ENCODE results near the gene C4orf36. TPM values are rescaled to one million over a fixed set of nuclear protein-coding genes. Genes with fewer than 3 reads are reported as not detected.
"Not testable (repeated sequence)": the region's sequence is repeated elsewhere in the genome, so short reads cannot be mapped to it uniquely, and the experiment has no call there.

Gene C4orf36
- total RNA-seq, 1 donor from 2014 or later, result 2.4 TPM

DNA sequence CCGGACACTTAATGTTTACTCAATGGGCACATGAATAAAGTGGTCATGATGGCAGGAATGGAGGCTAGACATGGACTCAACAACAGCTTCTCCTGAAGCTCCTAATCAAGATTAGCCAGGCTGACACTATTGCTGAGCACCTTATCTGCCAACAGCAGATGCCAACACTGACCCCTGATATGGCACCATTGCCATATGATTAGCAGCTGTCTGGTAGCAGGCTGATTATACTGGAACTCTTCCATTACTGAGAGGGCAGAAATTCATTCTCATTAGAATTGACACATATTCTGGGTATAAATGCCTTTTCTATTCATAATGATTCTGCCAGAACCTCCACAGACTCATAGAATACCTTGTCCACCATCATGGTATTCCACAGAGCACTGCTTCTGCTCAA, 24.2 kb upstream of the C4orf36 start:
- ATAC-seq, result no peak

DNA sequence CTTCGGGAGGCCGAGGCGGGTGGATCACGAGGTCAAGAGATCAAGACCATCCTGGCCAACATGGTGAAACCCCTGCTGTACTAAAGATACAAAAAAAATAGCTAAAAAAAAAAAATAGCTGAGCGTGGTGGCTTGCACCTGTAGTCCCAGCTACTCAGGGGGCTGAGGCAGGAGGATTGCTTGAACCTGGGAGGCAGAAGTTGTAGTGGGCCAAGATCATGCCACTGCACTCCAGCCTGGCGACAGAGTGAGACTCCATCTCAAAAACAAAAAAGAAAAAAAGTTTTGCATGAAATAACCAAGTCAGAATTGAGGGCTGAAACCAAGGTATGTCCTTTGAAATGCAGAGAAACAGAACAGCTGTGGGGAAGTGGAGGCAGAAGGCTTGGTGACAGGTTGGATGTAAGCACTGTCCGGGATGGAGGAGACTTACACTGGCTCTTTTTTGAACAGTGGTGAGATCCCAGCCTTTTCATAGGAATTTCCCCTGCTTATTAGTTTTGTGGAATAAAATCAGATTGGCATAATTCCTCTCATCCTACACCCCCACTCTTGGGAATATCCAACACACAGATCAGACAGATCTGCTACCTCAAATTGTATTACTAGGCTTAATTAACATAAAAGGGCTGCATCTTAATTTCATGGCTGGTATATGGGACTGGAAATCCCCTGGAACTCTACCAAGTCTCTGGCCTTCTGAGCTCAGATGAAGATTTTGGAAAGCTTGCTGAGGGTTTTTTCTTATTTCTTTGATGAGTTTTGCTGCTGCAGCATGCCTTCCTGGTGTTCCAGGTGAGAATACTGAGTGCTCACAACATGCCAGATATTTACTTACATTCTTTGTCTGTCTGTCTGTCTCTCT, 18.8 kb upstream of the C4orf36 start:
- ATAC-seq, result no peak

DNA sequence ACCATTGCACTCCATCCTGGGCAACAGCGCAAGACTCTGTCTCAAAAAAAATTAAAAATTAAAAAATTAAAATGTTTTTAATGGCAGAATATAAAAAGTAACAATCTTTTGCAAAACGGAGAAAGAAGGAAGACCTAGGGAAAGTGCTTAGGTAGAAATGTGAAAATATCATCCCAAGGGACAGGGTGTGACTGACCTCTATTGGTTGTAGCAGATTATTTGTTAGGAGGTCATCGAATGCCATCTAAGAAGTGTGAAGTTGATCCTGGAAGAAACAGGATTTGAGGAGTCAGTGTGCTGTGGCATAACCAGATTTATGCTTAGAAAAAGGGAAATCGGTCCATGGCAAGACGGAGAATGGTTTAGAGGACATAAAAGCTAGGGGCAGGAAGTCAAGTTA, 18.1 kb upstream of the C4orf36 start:
- ATAC-seq, result no peak

DNA sequence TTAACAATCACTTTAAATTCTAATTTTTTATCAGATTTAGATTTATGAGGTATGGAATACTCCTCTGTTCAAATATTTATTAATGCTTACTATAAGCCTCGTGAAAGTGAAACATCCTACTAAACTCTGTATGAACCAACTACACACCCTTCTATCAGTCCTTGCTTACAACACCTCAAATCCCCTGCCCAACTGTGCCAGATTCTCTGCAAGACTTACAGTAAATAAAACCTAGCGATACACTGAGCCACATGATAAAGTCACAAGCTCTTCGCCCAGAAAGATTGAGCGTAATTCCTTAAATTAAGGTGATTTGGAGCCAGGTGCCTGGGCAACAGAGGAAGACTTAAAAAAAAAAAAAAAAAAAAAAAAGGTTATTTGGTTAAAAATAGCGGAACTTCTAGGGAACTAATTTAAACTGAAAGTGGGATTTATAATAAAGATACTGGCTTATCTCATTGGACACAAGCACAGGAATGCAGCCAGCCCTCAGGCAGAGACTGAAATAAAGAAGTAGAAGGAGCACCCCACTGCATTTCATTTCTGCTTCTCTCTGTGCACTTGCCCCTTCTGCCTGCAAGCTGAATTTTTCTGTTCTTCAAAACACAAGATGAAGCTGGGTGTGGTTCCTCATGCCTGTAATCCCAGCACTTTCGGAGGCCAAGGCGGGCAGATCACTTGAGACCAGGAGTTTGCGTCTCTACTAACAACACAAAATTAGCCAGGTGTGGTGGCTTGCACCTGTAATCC, 17.5 kb upstream of the C4orf36 start:
- no peak for ATAC-seq

DNA sequence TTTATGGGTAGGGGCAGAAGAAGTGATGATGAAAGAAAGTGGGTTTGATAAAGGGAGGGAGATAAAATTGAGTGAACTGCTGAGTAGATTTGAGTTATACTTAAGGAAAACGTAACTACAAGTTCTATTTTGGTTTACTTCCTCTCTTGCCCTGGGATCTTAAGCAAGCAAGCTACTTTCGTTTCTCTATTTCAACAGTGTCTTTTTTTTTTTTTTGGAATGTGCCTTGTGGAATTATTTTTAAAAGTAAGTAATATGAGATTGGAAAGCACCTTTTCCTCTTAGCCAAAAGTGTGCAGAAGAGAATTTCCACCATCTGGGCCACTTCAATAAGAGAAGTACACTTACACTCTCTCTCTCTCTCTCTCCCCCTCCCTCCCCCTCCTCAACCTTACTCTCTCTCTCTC, 16.0 kb upstream of the C4orf36 start:
- no peak for ATAC-seq

DNA sequence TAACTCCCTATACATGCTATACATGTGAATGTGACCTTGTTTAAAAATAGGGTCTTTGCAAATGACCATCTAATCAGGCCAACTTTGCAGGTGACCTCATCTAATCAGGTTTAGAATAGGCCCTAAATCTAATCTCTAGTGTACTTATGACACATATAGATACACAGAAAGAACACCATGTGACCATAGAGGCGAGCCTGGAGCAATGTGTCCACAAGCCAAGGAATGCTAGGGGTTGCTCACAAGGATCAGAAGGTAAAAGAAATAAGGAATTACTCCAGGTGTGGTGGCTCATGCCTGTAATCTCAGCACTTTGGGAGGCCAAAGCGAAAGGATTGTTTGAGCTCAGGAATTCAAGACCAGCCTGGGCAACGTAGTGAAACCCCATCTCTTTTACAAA, 9.6 kb upstream of the C4orf36 start:
- ATAC-seq, result no peak

DNA sequence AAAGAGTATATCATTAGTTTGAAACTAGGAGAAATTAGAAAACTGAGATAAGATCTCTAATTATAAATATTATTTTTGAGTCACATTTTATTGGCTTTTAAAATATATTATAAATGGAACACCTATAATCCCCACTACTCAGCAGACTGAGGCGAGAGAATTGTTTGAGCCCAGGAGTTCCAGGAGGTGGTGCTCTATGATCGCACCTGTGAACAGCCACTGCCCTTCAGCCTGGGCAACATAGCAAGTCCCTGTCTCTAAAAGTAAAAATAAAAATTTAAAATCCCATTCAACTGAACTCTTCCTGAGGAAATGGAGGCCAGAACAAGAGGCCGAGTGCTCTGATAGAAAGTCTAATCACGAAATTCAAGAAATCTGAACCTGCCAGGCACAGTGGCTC, 6.3 kb upstream of the C4orf36 start:
- no peak for ATAC-seq

DNA sequence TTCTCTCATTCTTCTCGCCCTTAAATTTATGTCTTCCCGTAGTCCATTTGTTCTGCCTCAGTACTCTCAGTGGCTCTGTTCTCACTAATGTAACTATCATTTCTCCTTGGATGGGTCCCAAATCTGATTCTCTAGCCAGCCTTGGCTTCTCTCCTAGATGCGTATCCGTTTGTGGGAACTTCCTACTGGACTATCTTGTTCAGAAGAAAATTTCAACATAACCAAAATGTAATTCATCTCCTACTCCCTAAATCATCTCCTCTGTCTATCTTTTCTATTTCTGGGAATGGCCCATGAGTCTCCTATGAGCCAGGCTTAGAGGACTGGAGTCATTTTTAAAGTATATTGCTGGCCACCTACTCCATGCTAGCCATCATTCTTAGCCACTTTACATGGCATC, 4.4 kb upstream of the C4orf36 start:
- no peak for ATAC-seq

DNA sequence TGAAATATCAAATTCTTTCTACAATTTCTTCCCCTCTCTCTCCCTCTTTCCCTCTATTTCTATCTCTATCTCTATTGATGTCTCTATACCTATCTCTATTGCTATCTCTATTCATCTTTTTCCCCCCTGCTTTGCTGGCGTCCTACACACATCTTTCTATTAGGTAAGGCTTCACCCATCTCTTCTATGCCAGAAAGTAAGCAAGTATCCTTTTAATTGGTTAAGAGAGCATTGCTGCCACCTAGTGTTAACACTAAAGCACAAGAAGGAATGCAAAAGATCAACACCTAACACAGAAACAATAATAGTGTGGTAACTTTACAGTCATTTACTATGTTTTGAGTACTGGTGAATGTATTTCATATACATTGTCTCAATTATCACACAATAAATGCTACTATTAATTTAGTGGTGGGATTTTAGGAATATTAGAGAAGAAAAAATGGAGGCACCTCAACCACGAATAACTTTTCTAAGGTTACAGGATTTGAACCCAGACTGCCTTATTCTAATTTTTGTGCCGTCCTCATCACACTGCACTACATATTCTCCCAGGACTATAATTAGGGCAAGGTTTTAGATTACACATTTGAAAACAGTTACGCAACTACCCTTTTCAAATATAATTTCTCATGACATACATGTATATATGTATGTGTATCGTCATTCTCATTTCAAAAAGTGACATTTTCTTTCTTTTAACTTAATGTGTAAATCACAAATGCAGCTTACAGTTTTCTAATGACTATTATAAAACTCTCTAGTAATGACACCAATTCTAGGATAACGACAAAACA, 3.7 kb upstream of the C4orf36 start:
- ATAC-seq, result peak; percentile 23

DNA sequence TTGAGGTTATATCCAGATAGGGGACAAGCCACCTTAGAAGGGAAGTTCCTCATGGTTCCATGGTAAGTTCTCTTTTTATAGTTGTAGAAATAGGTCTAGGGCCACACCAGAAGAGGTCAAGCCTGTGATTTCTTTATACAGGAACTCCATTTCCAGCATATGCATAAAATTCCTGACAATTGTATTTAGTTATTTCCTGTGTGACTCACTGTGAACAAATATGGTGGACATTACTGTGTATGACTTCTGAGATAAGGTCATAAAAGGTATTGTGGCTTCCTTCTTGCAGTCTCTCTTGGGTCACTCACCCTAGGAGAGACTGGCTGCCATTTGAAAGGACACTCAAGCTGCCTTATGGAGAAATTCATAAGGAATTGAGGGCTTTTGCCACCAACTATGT, 2.2 kb upstream of the C4orf36 start:
- ATAC-seq, result no peak

DNA sequence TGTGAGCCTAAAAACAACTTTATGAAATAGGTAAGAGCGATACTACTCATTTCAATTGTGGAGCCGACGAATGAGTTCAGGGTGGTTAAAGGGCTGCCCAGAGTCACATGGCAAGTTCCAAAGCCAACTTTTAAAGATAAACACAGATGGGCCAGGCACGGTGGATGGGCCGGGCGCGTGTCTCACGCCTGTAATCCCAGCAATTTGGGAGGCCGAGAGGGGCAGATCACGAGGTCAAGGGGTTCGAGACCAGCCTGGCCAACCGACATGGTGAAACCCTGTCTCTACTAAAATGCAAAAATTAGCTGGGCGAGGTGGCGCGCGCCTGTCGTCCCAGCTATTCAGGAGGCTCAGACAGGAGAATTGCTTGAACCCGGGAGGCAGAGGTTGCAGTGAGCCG, 914 bp upstream of the C4orf36 start:
- no peak for ATAC-seq

DNA sequence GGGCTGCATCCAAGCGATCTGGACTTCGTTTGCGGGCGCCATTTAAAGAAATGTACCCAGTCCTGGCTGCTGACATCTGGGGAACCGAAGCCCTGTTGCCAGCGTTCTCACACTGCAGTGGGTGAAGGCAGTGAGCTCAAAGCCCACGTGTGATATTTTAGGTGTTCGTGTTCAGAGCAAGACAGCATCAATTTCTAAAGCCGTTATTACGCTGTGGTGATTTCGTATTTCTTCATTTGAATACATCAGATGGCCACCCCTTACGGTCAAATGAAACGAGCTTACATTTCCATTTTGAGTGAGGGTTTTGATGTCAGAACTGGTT, 376 bp upstream of the C4orf36 start:
- no peak for ATAC-seq

DNA sequence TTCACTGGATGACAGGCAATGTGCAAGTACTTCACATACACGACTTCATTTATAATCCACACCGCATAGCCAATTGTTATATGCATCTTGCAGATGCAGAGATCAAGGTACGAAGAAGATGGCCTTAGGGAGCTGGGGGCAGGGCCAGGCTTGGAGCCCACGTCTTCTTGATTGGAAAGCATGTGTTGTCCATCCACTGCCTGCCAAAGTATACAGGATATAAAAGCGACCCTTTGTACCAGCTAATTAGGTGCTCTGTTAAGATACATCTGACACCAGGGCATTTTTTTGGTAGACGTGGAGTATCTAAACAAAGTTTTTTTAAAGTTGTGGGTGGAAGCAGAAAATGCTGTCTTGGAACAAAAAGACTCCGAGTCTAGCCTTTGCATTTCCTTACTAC, 1.4 kb downstream of the C4orf36 start:
- ATAC-seq, result peak; percentile 4

DNA sequence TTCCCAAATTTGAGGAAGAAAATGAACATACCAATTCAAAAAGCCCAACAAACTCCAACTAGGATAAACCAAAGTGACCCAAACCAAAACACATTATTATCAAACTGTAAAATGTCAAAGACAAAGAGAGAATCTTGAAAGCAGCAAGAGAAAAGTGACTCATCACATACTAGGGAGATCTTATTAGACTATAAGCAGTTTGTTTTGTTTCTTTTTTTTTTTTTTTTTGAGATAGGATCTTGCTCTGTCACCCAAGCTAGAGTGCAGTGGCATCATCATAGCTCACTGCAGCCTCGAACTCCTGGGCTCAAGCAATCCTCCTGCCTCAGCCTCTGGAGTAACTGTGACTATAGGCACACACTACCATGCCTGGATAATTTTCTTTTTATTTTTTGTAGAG, 12.6 kb downstream of the C4orf36 start:
- no peak for ATAC-seq

DNA sequence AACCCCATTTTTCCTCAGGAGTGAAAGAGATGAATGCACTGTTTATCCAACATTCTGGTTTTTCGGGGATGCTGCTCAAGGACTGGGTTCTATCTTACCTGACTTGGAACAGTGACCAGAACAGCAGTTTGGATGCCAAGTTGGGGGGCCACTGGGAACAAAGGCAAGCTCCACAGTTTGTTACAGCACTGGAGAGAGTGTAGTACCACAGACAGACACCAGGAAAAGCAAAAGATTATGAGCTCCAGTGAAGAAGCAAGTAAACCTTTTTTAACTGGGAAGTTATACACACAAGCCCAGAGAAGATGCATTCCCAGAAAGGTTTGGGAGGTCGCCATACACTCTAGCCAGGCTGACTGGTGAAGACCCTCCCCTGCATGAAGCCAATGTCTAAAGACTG, 13.6 kb downstream of the C4orf36 start:
- ATAC-seq, result no peak

DNA sequence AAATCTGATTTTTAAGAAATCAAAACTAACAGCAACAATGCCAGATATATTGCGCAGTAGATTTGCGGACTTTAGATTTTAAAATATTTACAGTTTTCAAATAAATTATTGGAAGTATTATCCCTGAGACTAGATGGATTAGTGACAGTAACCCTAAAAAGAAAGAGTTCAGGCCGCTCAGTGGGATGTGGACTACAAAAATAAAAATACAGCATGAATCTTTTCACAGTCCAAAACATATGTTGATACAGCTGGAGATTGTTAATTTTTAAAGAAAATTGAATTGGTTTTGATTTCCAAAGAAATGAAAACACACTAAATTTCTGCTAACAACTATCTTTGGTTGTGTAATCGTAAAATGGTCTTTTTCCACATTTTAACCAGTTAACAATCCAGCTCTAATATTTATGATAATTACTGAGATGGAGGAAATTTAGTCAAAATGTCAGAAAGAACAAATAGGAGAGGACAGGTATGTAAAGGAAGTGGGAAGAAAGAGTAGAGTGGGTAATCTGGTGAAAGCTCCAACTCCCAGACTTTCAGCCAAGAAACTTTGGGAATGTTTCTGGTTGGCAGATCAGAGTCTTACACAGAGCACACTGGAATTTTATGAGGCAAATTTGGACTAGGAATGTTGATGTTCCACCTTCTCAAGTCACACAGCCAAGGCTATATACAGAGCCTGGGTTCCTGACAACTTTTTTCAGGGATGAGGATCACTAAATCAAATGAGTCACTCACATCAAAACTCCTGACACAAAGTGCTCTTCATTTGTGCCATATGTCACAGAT, 15.1 kb downstream of the C4orf36 start:
- ATAC-seq, result no peak

DNA sequence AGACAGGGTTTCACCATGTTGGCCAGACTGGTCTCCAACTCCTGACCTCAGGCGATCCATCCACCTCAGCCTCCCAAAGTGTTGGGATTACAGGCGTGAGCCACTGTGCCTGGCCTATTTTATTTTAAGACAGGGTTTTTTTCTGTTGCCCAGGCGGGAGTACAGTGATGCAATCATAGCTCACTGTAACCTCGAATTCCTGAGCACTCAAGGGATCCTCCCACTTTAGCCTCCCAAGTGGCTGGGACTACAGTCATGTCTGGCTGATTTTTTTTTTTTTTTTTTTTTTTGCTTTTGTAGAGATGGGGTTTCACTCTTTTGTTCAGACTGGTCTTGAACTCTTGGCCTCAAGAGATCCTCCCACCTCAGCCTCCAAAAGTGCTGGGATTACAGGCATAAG, 16.8 kb downstream of the C4orf36 start:
- ATAC-seq, result not testable (repeated sequence)

DNA sequence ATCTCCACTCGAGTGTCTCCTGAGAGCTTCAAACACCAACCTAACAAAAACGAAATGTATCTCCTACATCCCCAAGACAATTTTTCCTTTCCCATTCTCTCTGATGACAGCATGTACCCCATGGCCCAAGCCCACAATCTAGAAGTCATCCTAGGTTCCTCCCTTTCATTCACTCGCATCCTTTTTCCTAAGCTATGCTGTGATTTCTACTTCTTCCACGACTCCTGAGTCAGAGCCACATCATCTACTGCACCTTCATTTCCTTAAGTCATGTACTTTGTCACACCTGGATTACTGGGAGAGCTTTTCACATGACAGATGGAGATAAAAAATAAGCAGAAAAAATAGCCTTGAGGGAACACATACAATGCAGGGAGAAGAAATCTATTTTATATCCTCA, 20.1 kb downstream of the C4orf36 start:
- peak; percentile 80 for ATAC-seq

DNA sequence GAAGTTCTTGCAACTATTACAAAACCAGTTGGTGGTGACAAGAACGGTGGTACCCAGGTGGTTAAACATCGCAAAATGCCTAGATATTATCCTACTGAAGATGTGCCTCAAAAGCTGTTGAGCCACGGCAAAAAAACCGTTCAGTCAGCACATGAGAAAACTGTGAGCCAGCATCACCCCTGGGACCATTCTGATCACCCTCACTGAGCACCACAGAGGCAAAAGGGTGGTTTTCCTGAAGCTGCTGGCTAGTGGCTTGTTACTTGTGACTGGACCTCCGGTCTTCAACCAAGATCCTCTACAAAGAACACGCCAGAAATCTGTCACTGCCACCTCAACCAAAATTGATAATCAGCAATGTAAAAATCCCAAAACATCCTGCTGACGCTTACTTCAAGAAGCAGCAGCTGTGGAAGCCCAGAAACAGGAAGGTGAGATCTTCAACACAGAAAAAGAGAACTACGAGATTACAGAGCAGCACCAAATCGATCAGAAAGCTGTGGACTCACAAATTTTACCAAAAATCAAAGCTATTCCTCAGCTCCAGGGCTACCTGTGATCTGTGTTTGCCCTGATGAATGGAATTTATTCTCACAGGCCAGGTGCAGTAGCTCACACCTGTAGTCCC, 21.7 kb downstream of the C4orf36 start:
- ATAC-seq, result no peak

DNA sequence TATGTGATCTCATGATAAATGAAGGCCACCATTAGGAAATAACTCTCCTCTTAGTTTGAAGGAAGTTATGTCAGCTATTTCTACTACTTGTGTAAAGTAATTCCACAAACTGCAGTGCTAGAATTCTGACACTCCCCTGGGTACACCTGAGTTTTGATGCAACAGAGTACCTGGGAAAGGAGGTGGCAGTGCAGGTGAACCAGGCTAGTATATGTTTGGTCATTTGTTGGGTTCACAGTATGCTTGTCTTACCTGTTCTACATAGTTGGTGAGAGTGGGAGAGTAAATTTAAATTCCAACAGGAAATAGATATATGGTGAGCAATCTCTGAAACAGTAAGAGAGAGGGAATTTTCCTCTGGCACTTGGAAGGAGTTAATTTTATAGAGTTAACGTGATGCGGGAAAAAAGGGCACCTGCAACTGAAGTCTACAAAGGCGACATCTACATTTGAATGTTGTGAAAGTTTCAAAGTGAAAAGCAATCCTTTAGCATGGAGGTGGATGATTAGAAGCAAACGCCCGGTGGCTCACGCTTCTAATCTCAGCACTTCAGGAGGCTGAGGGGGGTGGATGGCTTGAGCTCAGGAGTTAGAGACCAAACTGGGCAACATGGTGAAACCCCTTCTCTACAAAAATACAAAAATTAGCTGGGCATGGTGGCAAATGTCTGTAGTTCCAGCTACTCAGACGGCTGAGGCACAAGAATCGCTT, 34.7 kb downstream of the C4orf36 start:
- ATAC-seq, result peak; percentile 92

DNA sequence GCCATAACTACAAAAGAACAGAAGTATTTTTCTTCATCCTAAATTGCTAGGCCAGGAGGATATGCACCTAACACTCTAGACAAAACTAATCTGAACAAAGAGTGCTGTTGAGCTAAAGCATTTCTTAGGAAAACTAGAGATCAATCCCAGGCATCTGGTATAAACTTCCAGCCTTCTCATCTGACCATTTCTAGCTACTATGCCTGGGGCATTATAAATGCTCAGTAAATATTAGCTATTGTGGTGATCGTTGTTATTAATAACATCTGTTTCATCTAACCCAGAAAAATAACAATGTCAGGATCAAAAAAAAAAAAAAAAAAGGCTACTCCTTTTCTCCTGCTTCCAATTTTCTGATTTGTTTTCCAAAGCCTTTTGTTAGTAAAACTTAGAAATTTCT, 35.3 kb downstream of the C4orf36 start:
- ATAC-seq, result no peak

Measured in esophagus mucosa (tissue), 1 donor.